HepG2 (cell line): Measurements from ENCODE around the gene CCDC106. TPM values are rescaled to one million over a fixed set of nuclear protein-coding genes. Genes with fewer than 3 reads are reported as not detected.

Experiments used
- FOXC1 ChIP-seq: sonication (generic); formaldehyde crosslinking; IDR thresholded peaks from 2 replicates; pipeline ENCODE4 v1.8.0; 2022; ENCODE audit warnings: mild to moderate bottlenecking, missing genetic modification reagents, borderline replicate concordance
- HINFP ChIP-seq: sonication (generic); formaldehyde crosslinking; IDR thresholded peaks from 2 replicates; pipeline ENCODE4 v1.4.0; 2020; ENCODE audit warnings: low read depth, mild to moderate bottlenecking, missing genetic modification reagents
- IKZF5 ChIP-seq: IDR thresholded peaks from 2 replicates; pipeline ENCODE4 v1.6.1; 2018; ENCODE audit warnings: missing genetic modification reagents, mild to moderate bottlenecking, missing compliant biosample characterization
- SMAD3 ChIP-seq: sonication (generic); formaldehyde crosslinking; IDR thresholded peaks from 2 replicates; pipeline ENCODE4 v1.4.0; 2020; ENCODE audit warnings: missing genetic modification reagents
- SNRNP70 ChIP-seq: fragments of 200-400 bp; formaldehyde crosslinking; IDR thresholded peaks from 2 replicates; pipeline ENCODE4 v1.6.1; 2017; ENCODE audit warnings: mild to moderate bottlenecking, low read depth, low read length, moderate library complexity
- SOX6 ChIP-seq, 2 experiments: fragments of 450-650 bp in 1 of 2; sonication (generic) in 1 of 2; formaldehyde crosslinking in 1 of 2; IDR thresholded peaks; 2 replicates each; pipeline versions ENCODE4 v1.4.0 to v1.6.1; 2017 to 2020; ENCODE audit warnings: antibody characterized with exemption in 1 of 2, mild to moderate bottlenecking in 1 of 2, missing genetic modification reagents in 1 of 2
- ZNF563 ChIP-seq: sonication (generic); formaldehyde crosslinking; IDR thresholded peaks from 2 replicates; pipeline ENCODE4 v1.8.0; 2022; ENCODE audit warnings: mild to moderate bottlenecking, moderate library complexity, missing genetic modification reagents
- ZNF619 ChIP-seq: sonication (generic); formaldehyde crosslinking; IDR thresholded peaks from 2 replicates; pipeline ENCODE4 v1.4.0; 2020; ENCODE audit warnings: mild to moderate bottlenecking, missing genetic modification reagents
- ZSCAN29 ChIP-seq: sonication (generic); formaldehyde crosslinking; conservative IDR thresholded peaks from 2 replicates; pipeline ENCODE4 v1.4.0; 2020; ENCODE audit warnings: mild to moderate bottlenecking, missing genetic modification reagents
- polyA plus RNA-seq, 8 experiments: library from polyadenylated mRNA; depleted of rRNA in 3 of 8; stranded (reverse) in 7 of 8; unstranded in 1 of 8; fragments of >200 nt; fragmentation: Illumina TruSeq in 4 of 8; extraction: Trizol in 4 of 8; gene quantifications; 2 replicates each; pipeline versions ENCODE4 v1.2.1 to v1.2.3, GENCODE V29; 2011 to 2016; ENCODE audit warnings: low read depth in 4 of 8, missing spikeins in 1 of 8, mixed read lengths in 1 of 8; ENCODE audit not compliant: insufficient read depth in 1 of 8
- total RNA-seq, 5 experiments: library from RNA; depleted of rRNA; stranded (reverse); fragments of >200 nt; fragmentation: Illumina TruSeq; extraction: Trizol; gene quantifications; 2 replicates each; pipeline ENCODE4 v1.2.3, GENCODE V29; 2016; ENCODE audit warnings: low read depth in 1 of 5
- TF ChIP-seq, protein P1 (sequence below): IDR thresholded peaks from 2 replicates; pipeline ENCODE4 v1.6.1; 2016; ENCODE audit warnings: low read depth, missing genetic modification reagents, missing compliant biosample characterization
- TF ChIP-seq, protein P2 (sequence below): sonication (generic); formaldehyde crosslinking; IDR thresholded peaks from 2 replicates; pipeline ENCODE4 v1.8.1; 2023; ENCODE audit warnings: mild to moderate bottlenecking, missing genetic modification reagents
- TF ChIP-seq, protein P3 (sequence below): IDR thresholded peaks from 2 replicates; pipeline ENCODE4 v1.6.1; 2016

The CCDC106 gene
- total and polyA plus RNA-seq, 2 of the 13 experiments (the other 11 are each of a cell fraction or from before 2014, with no cell fraction given) = 4.7 to 8.8 TPM

GRCh38 chr19:55598719-55599467 is 49.1 kb upstream of the CCDC106 start (continued):
- no peak for TF ChIP-seq HINFP (CRISPR knock-in tag)
- peak; percentile 78; the same call in 1 of the 2 replicates for TF ChIP-seq ZNF563 (CRISPR knock-in tag)
- TF ChIP-seq ZNF619 (CRISPR knock-in tag) = no peak; the same call in 1 of the 2 replicates
- 0 out of 2 replicates have a peak, but pooled peaks have one; percentile 26 for TF ChIP-seq SMAD3 (CRISPR knock-in tag)
- TF ChIP-seq IKZF5 (CRISPR knock-in tag) = peak; percentile 77
- no peak for TF ChIP-seq FOXC1
- TF ChIP-seq, protein P1, sequence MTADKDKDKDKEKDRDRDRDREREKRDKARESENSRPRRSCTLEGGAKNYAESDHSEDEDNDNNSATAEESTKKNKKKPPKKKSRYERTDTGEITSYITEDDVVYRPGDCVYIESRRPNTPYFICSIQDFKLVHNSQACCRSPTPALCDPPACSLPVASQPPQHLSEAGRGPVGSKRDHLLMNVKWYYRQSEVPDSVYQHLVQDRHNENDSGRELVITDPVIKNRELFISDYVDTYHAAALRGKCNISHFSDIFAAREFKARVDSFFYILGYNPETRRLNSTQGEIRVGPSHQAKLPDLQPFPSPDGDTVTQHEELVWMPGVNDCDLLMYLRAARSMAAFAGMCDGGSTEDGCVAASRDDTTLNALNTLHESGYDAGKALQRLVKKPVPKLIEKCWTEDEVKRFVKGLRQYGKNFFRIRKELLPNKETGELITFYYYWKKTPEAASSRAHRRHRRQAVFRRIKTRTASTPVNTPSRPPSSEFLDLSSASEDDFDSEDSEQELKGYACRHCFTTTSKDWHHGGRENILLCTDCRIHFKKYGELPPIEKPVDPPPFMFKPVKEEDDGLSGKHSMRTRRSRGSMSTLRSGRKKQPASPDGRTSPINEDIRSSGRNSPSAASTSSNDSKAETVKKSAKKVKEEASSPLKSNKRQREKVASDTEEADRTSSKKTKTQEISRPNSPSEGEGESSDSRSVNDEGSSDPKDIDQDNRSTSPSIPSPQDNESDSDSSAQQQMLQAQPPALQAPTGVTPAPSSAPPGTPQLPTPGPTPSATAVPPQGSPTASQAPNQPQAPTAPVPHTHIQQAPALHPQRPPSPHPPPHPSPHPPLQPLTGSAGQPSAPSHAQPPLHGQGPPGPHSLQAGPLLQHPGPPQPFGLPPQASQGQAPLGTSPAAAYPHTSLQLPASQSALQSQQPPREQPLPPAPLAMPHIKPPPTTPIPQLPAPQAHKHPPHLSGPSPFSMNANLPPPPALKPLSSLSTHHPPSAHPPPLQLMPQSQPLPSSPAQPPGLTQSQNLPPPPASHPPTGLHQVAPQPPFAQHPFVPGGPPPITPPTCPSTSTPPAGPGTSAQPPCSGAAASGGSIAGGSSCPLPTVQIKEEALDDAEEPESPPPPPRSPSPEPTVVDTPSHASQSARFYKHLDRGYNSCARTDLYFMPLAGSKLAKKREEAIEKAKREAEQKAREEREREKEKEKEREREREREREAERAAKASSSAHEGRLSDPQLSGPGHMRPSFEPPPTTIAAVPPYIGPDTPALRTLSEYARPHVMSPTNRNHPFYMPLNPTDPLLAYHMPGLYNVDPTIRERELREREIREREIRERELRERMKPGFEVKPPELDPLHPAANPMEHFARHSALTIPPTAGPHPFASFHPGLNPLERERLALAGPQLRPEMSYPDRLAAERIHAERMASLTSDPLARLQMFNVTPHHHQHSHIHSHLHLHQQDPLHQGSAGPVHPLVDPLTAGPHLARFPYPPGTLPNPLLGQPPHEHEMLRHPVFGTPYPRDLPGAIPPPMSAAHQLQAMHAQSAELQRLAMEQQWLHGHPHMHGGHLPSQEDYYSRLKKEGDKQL = no peak
- TF ChIP-seq, protein P2, sequence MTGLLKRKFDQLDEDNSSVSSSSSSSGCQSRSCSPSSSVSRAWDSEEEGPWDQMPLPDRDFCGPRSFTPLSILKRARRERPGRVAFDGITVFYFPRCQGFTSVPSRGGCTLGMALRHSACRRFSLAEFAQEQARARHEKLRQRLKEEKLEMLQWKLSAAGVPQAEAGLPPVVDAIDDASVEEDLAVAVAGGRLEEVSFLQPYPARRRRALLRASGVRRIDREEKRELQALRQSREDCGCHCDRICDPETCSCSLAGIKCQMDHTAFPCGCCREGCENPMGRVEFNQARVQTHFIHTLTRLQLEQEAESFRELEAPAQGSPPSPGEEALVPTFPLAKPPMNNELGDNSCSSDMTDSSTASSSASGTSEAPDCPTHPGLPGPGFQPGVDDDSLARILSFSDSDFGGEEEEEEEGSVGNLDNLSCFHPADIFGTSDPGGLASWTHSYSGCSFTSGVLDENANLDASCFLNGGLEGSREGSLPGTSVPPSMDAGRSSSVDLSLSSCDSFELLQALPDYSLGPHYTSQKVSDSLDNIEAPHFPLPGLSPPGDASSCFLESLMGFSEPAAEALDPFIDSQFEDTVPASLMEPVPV = no peak; the same call in 1 of the 2 replicates
- no peak for TF ChIP-seq ZSCAN29 (CRISPR knock-in tag)
- no peak for TF ChIP-seq SNRNP70
- TF ChIP-seq, protein P3, sequence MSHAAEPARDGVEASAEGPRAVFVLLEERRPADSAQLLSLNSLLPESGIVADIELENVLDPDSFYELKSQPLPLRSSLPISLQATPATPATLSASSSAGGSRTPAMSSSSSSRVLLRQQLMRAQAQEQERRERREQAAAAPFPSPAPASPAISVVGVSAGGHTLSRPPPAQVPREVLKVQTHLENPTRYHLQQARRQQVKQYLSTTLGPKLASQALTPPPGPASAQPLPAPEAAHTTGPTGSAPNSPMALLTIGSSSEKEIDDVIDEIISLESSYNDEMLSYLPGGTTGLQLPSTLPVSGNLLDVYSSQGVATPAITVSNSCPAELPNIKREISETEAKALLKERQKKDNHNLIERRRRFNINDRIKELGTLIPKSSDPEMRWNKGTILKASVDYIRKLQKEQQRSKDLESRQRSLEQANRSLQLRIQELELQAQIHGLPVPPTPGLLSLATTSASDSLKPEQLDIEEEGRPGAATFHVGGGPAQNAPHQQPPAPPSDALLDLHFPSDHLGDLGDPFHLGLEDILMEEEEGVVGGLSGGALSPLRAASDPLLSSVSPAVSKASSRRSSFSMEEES (CRISPR knock-in tag) = peak; percentile 24; the same call in 1 of the 2 replicates
- no peak for TF ChIP-seq SOX6 (IDR thresholded peaks at IDR 0.05)
- no peak for TF ChIP-seq SOX6 (CRISPR knock-in tag; IDR thresholded peaks at IDR 0.05)
